Ishikawa (cell line): ENCODE results near the gene PAPPA.

Experiments used
- CEBPB ChIP-seq: IDR thresholded peaks from 2 replicates; pipeline ENCODE4 v1.6.1; 2012
- CREB1 ChIP-seq: IDR thresholded peaks from 2 replicates; pipeline ENCODE4 v1.6.1; 2012; ENCODE audit warnings: low read depth
- EGR1 ChIP-seq: IDR thresholded peaks from 2 replicates; pipeline ENCODE4 v1.6.1; 2012
- EP300 ChIP-seq: IDR thresholded peaks from 2 replicates; pipeline ENCODE4 v1.6.1; 2012; ENCODE audit warnings: borderline replicate concordance
- FOXM1 ChIP-seq: IDR thresholded peaks from 2 replicates; pipeline ENCODE4 v1.6.1; 2012; ENCODE audit warnings: low read depth, borderline replicate concordance
- MAX ChIP-seq: IDR thresholded peaks from 2 replicates; pipeline ENCODE4 v1.6.1; 2012
- NFIC ChIP-seq: IDR thresholded peaks from 2 replicates; pipeline ENCODE4 v1.6.1; 2012
- RAD21 ChIP-seq: IDR thresholded peaks from 2 replicates; pipeline ENCODE4 v1.6.1; 2012; ENCODE audit warnings: low read depth
- REST ChIP-seq: IDR thresholded peaks from 2 replicates; pipeline ENCODE4 v1.6.1; 2012; ENCODE audit warnings: low read depth, mild to moderate bottlenecking
- TAF1 ChIP-seq: IDR thresholded peaks from 2 replicates; pipeline ENCODE4 v1.6.1; 2012; ENCODE audit warnings: low read depth, mild to moderate bottlenecking
- TCF12 ChIP-seq: IDR thresholded peaks from 2 replicates; pipeline ENCODE4 v1.6.1; 2012; ENCODE audit warnings: low read depth
- TEAD4 ChIP-seq: IDR thresholded peaks from 2 replicates; pipeline ENCODE4 v1.6.1; 2012
- USF1 ChIP-seq: IDR thresholded peaks from 2 replicates; pipeline ENCODE4 v1.6.1; 2012
- YY1 ChIP-seq: IDR thresholded peaks from 2 replicates; pipeline ENCODE4 v1.6.1; 2012; ENCODE audit warnings: low read depth
- ZBTB7A ChIP-seq: IDR thresholded peaks from 2 replicates; pipeline ENCODE4 v1.6.1; 2012; ENCODE audit warnings: low read depth

Gene PAPPA

GRCh38 chr9:116182876-116183275, 29.3 kb downstream of the PAPPA start:
- TF ChIP-seq EP300 (no peak), YY1 (no peak), REST (no peak), MAX (no peak), CEBPB (no peak)

GRCh38 chr9:116187570-116188170, 34.1 kb downstream of the PAPPA start:
- TF ChIP-seq USF1 (no peak), NFIC (no peak), TCF12 (no peak), REST (no peak), EGR1 (no peak), EP300 (no peak), CEBPB (no peak), FOXM1 (no peak), YY1 (no peak), TEAD4 (no peak), RAD21 (no peak)

- TF ChIP-seq CREB1 = no peak
- TF ChIP-seq TAF1 = no peak
Measured at GRCh38 chr9:116189683-116190082, 36.1 kb downstream of the PAPPA start.

- TF ChIP-seq RAD21 (no peak), REST (no peak), TCF12 (no peak), CREB1 (no peak), EP300 (no peak), USF1 (no peak), MAX (no peak), CEBPB (no peak), TAF1 (no peak), YY1 (no peak)
Measured at GRCh38 chr9:116190637-116191396, 37.2 kb downstream of the PAPPA start.

- TF ChIP-seq MAX (no peak), CREB1 (no peak), RAD21 (no peak), USF1 (no peak), ZBTB7A (no peak), FOXM1 (no peak), NFIC (no peak)
Measured at GRCh38 chr9:116191576-116192415, 38.2 kb downstream of the PAPPA start.
